ENCODE data around the gene APC2.
A peak's percentile ranks its signal among the peaks of the same experiment; 100 is the strongest.

The APC2 gene

DNA sequence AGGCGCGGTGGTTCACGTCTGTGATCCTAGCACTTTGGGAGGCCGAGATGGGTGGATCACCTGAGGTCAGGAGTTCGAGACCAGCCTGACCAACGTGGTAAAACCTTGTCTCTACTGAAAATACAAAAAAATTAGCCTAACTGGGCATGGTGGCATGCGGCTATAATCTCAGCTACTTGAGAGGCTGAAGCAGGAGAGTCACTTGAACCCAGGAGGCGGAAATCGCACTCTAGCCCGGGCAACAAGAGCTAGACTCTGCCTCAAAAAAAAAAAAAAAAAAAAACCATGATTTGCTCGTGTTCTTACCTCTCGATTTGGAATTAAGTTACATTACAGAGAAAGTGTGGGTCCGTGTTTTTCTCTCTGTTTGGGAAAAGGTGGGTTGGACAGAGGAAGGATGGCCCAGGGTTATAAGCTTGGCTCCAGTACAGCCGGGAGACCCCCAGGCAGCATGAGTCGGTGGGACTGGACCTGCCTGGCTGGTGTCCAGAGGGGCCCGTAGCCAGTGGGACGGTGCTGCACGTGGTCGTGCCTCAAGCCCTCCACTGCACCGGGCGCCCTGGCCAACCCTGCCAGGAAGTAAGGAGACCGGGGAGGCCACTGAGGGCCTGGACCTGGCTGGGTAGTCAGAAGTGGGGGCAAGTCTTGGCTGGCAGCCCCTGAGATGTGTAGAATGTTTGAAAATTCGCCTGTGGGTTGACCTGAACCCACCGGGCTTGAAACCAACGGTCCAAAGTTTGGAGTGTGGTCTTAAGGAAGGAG lies 8.1 kb upstream of the APC2 start:
- DNase-seq (ENCODE audit: low read depth, low spot score), result no peak
- no peak overlapping the region for H3K4me3 ChIP-seq (ENCODE audit: low read length)

DNA sequence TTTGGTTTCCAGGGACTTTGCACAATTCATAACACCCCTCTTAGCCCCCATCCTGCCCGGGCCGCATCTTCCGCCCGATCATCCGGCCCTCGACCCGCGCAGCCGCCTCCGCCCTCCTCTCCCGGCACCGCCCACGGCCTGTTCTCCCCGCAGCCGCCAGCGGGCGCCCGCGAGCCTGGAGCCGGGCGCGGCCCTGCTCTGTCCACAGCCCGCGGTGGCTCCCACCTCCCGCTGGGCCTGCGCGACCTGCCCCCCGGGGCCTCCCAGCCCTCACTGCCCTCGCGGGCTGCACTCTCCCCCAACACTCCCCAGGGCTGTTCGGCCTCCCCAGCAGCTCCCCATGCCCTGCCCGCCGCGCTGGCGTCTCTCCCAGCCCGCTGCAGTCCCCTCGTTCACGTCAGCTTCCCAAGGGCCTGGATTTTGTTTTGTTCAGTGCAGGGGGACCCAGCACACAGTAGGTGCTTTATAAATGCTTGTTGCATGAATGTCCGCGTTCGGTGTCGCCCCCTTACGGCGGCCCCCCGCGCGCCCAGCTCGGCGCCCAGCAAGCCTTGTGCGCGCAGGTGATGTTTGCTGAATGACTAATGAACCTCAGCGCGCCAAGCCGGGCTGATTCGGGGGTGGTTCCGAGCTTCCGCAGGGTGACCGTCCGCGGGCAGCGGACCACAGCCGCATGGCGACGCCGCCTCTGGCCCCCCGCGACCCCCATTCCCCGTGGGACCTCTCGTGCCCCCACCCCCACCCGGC lies 4.6 kb upstream of the APC2 start:
- peak overlapping the region; percentile 47 for H3K4me3 ChIP-seq (ENCODE audit: low read length)
- no peak for DNase-seq (ENCODE audit: low read depth, low spot score)

DNA sequence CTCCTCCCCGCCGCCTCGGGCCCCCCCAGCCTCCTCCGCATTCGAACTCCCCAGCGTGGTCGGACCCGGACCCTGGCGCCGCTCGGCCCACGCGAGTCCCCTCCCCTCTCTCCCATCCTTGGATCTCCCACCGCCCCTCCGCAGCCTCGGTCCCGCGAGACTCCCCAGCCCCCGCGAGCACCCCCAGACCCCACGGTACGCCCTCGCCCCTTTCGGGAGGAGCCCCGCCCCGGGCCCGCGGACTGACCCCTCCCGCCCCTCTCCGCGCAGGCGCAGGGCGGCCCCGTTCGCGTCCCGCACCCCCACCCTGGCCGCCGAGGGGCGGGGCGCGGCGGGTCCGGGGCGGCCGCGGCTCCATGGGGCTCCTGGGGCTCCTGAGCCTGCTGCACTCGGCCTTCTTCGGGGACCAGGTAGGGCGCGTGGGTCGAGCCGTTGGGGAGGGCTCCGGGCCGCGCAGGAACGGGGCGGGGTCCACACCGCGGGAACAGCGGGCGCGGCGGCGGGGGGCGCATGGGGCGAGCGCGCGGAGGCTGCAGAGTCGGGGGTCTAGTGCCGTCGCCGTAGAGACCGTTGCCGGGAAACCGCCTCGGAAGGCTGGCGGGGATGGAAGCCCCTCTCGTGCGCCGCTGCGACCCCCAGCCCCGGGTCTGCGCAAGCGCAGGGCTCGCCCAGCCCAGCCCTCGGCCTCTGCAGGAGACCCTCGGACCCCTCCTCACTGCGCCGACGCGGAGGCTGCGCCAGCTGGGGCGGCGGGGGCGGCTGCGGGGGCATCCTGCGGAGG lies 3.8 kb upstream of the APC2 start:
- DNase-seq (ENCODE audit: low read depth, low spot score), result no peak
- H3K4me3 ChIP-seq (ENCODE audit: low read length), result no peak overlapping the region

DNA sequence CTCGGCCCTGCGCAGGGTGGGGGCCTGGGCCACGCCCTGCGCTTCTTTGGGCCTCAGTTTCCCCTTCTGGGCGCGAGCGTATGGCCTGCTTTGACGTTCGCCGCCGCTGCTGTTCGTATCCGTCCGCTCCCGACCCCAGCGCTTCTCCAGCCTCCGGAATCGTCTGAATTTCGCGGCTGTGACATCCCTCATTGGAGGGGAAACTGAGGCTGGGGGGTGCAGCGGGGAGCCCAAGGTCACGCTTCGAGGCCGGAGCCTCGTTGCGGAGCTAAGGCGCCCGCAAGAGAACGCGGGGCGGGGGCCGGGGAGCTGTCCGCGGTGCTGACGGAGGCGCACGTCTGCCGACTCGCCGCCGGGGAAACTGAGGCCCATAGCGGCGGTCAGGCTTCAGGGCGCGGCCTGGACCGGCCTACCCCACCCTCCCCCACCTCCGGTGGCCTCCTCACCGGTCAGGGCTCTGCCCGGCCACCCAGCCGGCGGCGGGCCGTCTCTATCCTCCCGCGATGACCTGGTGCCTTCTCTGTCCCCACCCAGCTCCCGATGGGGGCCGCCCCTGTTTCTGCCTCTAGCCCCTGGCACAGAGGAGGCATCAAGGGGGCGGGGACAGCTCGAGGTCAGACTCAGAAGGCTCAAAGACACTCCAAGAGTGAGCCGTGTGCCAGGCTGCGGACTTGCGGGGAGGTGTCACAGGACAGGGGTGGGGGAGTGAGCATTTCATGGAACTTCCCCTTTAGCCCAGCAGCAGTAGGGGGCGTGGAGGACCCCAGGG lies 3.0 kb upstream of the APC2 start:
- no peak for DNase-seq (ENCODE audit: low read depth, low spot score)
- H3K4me3 ChIP-seq (ENCODE audit: low read length), result no peak overlapping the region

DNA sequence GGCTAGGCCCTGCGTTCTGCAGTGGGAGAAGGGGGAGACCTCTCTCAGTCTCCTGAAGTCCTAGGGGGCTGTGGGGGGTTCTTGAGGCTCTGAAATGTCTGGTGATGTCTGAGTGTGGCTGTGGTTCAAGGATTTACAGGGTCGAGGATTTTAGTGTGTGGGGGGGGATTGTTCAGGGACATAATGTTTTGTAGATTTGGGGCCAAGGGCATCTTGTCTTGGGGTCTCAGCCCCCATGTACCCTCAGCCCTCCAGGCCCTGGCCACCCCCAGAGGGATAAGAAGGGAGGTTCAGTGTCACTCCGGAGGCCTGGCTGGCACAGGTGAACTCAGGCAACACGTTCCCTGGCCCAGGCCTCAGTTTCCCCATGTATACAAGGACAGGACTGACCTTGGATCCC lies 2.4 kb upstream of the APC2 start:
- no peak overlapping the region for H3K4me3 ChIP-seq (ENCODE audit: low read length)
- DNase-seq (ENCODE audit: low read depth, low spot score), result no peak

DNA sequence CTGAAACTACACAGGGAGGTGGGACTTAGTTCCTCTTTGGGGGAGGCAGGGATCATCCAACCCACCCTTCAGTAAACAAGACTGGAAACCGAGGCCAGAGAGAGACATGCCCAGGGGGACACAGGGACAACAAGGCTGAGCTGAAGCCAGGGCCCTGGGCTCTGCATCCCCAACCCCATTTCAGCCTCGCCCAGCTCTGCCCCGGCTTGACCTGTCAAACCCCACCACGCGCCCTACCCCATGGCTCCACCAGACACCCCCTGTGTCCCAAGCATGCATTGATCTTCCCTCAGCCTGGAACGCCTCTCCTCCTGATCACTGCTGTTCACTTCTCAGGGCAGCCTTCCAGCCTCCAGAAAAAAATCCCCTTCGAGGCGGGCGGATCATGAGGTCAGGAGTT lies 2.0 kb upstream of the APC2 start:
- no peak for DNase-seq (ENCODE audit: low read depth, low spot score)

DNA sequence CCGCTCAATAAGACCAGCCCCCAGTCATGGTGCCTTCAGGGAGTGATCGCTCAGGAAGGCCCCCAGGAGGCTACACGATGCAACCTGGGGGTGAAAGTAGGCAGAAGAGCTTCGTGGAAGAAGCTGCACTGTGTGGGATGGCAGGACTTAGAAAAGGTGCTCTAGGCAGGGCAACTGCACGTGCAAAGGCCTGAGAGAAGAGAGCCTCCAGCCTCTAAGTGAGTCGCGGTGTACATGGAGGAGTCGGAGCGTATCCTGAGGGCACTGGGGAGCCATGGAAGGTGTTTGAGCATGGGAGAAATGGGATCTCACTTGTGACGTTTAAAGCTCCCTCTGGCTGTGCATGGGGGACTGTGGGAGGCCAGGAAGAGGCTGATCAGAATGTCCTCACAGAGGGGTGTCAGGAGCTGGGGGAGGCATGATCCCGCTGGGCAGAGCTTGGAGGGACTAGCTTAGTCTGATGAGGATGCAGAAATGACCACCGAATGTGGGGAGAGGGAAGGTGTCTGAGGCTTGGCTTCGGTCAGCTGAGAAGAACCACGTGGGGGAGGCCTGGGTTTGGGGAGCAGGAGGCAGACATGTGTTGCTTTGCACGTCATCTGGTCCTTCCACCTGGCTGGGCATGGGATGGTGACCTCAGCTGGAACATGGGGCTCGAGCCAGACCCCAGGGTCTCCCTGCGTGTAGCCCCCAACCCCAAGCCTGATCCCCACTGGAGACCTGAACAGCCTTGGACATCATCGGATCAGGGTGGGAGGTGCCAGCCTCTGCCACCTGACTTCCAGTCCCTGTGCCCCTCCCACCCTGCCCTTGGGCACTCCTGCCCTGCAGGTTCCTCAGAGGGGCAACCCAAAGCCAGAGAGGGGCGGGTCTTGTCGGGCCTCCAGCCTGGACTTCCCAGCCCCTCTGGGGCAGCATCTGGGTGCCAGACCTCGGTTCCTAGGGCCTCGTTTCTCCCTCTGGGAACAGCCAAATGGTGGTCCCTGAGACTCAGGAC lies 1.1 kb downstream of the APC2 start:
- no peak for DNase-seq (ENCODE audit: low read depth, low spot score)
- H3K4me3 ChIP-seq (ENCODE audit: low read length), result no peak overlapping the region

More for the DNA sequence above, 2.0 kb upstream of the APC2 start:
- no peak overlapping the region for H3K4me3 ChIP-seq (ENCODE audit: low read length)

DNA sequence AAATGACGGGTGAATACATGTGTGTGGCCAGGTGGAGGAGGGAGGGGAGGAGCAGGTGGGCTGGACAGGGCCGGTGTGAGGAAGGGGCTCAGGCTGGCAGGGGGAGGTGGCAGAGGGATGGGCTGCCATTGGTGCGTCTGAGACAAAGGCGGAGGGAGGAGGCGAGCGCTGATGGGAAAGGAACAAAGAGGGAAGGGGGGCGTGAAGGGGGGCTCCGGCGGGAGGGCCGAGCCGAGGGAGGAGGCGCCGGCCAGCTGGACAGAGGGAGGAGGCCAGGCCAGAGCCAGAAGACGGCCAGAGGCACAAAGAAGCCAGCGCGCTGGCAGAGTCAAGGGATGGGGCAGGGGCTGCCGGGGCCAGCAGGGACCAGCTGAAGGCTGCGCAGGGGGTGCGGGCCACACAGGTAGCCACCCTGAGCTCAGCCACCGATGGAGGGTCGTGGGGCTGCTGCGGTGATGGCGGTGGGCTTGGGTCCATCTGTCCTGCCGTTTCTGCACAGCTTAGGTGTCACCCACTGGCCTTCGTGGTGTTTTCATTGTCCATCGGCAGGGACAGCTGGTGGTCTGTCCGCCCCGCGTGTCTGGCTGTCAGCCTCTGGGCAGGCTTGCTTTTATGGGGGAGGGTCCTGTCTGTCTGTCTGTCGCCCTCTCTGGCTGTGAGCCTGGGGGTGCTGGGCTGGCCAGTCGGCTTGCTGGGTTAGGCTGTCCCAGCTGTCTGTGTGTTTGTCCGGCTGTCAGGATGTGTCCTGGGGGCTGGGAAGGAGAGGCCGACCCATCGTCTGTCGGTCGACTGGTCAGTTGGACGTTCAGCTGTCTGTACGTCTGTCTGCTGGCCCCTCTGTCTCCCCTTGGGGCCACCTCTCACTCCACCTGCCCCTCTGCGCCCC lies 2.2 kb downstream of the APC2 start:
- no peak overlapping the region for H3K4me3 ChIP-seq (ENCODE audit: low read length)
- DNase-seq (ENCODE audit: low read depth, low spot score), result no peak

DNA sequence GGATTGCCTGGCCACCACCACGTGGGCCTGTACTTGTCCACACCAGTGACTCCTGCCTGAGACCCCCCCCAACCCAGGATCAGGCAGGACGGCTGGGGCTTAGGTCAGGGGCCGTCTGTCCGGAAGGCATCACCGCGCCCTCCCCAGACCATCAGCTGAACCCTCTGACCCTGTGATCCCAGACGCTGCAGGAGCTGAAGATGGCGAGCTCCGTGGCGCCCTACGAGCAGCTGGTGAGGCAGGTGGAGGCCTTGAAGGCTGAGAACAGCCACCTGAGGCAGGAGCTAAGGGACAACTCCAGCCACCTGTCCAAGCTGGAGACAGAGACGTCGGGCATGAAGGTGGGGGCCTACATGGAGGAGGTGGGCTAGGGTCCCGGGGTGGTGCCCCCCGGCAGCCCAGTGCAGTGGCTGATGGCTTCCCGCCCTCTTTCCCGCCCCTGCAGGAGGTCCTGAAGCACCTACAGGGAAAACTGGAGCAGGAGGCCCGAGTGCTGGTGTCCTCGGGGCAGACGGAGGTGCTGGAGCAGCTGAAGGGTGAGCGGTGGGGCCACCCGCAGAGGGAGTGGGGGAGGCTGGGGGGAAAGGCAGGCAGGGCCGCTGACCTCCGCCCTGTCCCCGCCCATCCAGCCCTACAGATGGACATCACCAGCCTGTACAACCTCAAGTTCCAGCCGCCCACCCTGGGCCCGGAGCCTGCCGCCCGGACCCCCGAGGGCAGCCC lies 3.0 kb downstream of the APC2 start:
- no peak overlapping the region for H3K4me3 ChIP-seq (ENCODE audit: low read length)
- DNase-seq (ENCODE audit: low read depth, low spot score), result no peak

DNA sequence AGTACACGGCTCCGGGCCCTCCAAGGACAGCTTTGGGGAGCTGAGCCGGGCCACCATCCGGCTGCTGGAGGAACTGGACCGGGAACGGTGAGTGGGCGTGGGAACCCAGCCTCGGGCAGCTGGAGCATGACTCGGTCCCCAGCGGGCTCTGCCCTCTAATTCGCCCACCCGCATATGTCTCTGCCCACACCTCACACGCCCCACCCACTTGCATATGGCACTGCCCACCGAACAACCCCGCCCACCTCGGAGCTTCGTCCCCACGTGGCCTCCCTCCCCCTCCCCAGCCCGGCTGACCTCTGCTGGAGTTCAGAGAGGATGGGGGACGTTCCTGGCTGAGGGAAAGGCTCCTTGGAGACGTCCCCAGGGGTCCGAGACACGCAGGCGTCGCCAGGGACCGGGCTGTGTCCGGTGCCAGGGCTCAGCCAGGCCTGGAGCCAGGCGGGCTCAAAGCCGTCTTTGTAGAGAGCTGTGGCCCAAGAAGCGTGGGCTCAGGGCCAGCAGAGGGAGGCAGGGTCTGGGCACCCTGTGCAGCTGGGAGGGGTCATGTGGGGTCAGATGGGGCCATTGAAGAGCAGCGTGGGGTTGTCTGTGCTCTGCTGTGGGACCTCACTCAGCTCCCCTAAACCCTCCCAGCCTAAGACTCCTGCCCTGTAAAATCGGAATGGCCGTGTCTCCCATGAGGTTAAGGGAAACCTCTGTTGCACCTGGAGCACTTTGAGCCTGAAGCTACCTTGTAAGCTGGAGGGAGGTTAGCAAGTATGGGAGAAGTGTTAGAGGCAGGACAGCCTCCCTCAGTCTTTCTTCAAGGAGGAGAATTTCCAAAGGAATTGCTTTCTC lies 3.8 kb downstream of the APC2 start:
- DNase-seq (ENCODE audit: low read depth, low spot score), result no peak
- no peak overlapping the region for H3K4me3 ChIP-seq (ENCODE audit: low read length)

DNA sequence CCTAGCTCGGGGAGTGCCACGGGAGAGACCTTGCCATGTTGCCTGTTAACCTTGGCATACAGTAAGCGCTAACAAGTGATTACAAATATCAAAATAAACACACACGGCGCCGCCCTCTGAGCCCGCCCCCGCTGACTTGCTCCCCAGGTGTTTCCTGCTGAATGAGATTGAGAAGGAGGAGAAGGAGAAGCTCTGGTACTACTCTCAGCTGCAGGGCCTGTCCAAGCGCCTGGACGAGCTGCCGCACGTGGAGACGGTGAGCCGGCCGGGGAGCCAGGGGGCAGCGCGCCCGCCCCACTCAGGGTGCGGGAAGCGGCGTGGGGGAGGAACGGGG lies 5.0 kb downstream of the APC2 start:
- no peak for DNase-seq (ENCODE audit: low read depth, low spot score)
- no peak overlapping the region; the same call in 1 of the 2 replicates for H3K4me3 ChIP-seq (ENCODE audit: low read length)

DNA sequence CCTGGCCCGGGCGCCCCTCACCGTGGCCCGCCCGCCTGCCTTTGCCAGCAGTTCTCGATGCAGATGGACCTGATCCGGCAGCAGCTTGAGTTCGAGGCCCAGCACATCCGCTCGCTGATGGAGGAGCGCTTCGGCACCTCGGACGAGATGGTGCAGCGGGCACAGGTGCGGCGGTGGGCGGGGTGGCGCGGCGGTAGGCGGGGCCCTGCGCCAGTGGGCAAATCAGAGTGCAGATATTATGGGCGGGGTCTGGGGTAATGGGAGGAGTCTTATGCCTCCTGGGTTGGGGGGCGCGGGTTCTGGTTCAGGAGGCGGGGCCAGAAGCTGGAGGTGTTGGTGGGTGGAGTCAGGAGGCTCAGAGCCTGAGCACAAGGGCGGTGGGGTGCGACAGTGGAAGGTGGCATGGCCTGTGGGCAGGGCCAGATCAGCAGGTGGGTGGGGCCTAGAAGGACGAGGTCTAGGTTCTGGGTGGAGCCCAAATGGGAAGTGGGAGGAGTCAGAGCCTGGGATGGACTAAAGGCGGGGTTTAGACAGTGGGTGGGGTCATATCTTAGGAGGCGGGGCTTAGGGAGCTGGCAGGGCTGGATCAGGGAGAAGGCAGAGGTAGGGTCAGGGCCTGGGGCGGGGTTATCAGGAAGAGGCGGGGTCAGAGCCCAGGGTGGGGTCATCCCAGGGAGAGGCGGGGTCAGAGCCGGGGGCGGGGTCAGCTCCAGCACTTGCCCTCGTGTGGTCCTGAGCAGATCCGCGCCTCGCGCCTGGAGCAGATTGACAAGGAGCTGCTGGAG lies 5.6 kb downstream of the APC2 start:
- H3K4me3 ChIP-seq (ENCODE audit: low read length), result no peak overlapping the region; the same call in 1 of the 2 replicates
- DNase-seq (ENCODE audit: low read depth, low spot score), result peak; percentile 79

DNA sequence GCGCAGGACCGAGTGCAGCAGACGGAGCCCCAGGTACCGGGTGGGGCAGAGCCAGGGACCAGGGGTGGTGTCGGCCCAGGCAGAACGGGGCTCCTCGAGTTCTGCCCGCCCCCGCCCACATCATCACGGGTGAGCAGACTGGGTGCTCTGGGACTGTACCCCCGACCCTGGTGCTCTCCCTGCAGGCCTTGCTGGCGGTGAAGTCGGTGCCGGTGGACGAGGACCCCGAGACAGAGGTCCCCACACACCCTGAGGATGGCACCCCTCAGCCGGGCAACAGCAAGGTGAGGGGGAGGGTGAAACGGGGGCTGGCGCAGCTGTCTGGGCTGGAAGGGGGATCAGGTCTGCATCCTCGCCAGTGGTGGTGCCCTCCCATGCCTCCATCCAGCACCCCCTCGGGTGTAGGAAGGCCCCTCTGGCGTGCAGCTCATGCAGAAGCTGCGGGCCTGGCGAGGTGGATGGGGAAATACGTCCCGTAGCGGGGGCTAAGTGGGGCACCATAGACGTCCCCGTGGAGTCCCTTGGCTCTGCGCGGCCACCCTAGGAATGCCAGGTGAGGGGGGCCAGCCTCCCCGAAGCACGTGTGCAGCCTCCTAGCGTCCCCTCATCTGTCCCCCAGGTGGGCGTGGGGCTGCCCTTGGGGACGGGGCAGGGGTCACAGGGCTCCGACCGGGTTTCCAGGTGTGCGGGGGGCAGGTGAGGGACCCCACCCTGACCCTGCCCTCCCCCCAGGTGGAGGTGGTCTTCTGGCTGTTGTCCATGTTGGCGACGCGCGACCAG lies 6.4 kb downstream of the APC2 start:
- H3K4me3 ChIP-seq (ENCODE audit: low read length), result no peak overlapping the region

DNA sequence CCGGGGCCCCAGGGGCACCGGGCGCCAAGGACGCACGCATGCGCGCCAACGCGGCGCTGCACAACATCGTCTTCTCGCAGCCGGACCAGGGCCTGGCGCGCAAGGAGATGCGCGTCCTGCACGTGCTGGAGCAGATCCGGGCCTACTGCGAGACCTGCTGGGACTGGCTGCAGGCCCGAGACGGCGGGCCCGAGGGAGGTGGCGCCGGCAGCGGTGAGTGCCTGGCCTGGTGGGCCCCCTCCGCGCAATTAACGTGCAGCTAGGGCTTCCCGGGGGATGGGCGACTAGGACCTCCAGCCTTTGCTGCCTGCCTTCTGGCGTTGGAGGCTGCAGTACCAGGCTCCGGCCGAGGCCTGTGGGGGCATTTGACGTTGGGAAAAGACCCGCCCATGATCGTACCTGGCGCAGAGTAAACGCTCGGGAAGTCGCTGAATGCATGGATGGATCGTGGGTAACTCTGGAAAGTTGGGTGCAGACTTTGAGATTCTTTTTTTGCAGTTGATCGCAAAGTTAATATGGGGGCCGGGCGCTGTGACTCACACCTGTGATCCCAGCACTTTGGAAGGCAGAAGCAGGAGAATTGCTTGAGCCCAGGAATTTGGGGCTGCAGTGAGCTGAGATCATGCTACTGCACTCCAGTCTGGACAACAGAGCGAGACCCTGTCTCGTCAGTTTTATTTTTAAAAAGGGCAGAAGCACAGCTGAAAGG lies 7.3 kb downstream of the APC2 start:
- no peak overlapping the region for H3K4me3 ChIP-seq (ENCODE audit: low read length)
- DNase-seq (ENCODE audit: low read depth, low spot score), result no peak

More for the DNA sequence above, 6.4 kb downstream of the APC2 start:
- DNase-seq (ENCODE audit: low read depth, low spot score), result no peak

Data from Jurkat, Clone E6-1 (cell line).